NCI-H2227 treated with DMSO at 0.1 percent for 48 hours (cell line): Measurements from ENCODE around the gene PHYKPL.
A peak's percentile ranks its signal among the peaks of the same experiment; 100 is the strongest.
"Not testable (repeated sequence)": the region's sequence is repeated elsewhere in the genome, so short reads cannot be mapped to it uniquely, and the experiment has no call there.

Experiments used
- DNase-seq: peaks from one replicate; lab custom pipeline; 2025; lab: John Stamatoyannopoulos, UW

PHYKPL gene

DNA sequence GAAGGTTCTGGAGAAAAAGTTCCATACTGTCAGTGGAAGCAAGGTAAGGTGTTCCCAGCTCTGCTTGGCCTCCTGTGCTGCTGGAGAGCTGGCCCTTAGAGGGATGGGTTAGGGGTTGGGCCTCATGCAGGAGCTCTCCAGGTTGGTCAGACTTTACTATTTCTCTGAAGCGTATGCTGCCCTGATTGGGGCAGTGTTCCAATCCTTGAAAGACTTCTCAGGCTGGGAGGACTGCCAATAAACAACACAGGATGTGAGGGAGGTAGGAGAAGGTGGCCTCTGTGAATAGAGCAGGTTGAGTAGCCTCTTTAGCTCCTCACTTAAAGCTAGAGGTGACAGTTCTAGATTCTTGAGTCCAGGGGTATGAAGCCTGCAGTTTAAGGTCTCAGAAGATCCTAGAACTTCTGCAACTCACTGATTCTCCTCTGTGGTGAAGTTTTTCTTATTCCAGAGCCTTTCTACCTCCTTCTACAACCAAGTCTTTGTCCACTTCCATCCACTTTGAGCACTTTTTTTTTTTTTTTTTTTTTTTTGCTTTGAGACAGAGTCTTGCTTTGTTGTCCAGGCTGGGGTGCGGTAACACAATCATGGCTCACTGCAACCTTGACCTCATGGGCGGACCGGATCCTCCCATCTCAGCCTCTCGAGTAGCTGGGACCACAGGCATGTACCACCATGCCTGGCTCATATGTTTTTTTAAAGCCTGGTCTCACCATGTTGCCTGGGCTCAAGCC lies 25.3 kb downstream of the PHYKPL start:
- no peak for DNase-seq

- no peak for DNase-seq
These were observed 26.2 kb downstream of the PHYKPL start for GRCh38 chr5:178206166-178207101.

DNA sequence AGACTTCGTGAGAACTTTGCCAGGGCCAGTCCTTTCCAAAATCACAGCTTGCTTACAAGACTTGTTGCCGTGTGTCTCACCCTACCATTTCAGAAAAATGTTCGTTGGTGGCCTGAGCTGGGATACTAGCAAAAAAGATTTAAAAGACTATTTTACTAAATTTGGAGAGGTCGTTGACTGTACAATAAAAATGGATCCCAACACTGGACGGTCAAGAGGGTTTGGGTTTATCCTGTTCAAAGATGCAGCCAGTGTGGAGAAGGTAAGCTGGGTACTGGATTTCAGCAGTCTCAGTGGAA lies 26.9 kb downstream of the PHYKPL start:
- no peak for DNase-seq

GRCh38 chr5:178204935-178205748 lies 27.5 kb downstream of the PHYKPL start:
- DNase-seq = peak; percentile 1

- peak; percentile 93 for DNase-seq
These were observed 28.2 kb downstream of the PHYKPL start, which contains the start of gene HNRNPAB for GRCh38 chr5:178204182-178204934. HNRNPAB (plus strand) TSS chr5:178204533; CDS start chr5:178204838, 305 bp downstream.

- no peak for DNase-seq
These were observed 28.9 kb downstream of the PHYKPL start for GRCh38 chr5:178203670-178204181.

DNA sequence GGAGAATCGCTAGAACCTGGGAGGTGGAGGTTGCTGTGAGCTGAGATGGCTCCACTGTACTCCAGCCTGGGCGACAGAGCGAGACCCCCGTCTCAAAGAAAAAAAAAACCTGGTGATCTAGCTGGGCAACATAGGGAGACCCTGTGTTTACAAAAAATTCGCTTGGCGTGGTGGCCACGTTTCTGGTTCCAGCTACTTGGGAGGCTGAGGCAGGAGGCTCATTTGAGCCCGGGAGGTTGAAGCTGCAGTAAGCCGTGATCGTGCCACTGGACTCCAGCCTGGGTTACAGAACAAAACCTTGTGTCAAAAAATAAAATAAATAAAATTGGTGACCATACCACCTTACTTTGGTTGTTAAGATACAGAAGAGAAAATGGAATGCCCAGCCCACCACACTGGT lies 30.1 kb downstream of the PHYKPL start:
- DNase-seq = no peak

GRCh38 chr5:178201927-178202235 lies 30.7 kb downstream of the PHYKPL start:
- no peak for DNase-seq

- DNase-seq = no peak
These were observed 31.2 kb downstream of the PHYKPL start for GRCh38 chr5:178201221-178201926.

DNA sequence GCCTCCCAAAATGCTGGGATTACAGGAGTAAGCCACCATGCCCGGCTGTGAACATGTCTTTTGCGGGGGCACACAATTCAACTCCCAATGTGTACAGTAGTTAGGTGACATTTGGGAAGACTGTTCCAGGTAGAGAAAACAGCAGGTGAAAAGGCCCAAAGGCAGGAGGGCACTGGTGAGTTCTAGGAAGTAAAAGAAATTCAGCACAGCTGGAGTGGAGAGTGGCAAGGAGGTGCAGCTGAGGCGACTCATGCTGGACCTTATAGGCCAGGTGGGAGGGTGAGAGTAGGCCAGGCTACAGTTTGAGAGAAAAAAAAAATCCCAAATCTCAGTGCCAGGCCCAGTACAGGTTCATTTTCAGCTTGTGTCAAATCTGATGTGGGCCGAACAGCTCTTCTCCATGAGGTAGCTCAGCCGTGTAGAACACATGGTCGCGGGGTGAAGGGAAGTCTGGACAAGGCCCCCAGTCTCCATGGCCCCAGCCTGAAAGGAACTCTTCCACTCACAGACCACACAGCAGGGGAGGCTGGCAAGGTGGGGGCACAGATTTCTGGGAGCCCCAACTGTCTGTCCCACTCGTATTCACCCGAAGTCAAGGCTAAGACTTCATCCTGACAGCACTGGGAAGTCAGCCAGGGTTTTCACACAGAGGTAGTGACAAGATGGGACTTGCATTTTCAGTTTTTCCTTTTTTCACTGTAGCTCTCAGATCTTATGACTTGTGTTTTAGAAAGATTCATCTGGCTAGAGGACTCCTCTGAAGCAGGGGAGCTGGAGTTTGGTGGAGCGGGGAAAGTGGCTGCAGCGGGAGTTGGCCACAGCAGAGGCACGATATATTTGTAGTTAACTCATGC lies 32.8 kb downstream of the PHYKPL start:
- no peak for DNase-seq

DNA sequence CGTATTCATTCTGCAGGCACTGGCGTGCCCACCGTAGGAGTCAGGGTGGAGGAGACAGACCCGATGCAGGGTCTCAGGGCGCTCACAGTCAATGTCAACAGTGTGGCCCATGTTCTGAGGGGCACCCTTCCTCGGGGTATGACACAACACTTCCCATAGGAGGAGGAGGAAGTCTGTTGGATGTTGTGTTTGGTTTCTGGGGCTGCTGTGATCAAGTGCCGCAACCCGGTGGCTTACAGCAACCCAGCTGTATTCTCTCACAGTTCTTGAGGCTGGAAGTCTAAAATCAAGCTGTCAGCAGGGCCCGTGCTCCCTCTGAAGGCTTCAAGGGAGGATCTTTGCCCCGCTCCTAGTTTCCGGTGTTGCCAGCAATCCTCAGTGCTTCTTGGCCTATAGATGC lies 33.9 kb downstream of the PHYKPL start:
- no peak for DNase-seq

- not testable (repeated sequence) for DNase-seq
These were observed 34.5 kb downstream of the PHYKPL start for GRCh38 chr5:178198151-178198550.

- DNase-seq = no peak
These were observed 35.6 kb downstream of the PHYKPL start for GRCh38 chr5:178196986-178197385.

DNA sequence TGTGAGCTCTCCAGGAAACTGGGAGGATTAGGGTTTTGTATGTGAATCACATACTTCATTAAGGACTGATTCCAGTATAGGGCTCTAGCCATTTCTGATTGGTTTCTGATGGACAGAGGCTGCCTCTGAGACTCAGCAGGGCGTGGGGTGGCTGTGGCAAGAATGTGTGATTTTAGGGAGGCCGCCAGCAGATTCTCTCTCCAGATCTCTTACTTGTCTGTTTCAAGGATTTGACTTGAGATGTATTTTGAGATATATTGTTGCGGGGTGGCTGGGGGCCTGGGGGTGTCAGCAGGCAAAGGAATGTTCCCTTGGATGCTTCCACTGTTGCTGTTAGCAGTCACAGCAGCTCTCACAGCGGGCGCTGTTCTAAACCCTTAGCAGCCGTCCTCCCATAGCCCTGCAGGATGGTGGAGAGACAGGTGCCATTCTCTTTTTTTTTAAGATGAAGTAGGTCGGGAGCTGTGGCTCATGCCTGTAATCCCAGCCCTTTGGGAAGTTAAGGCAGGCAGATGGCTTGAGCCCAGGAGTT lies 36.3 kb downstream of the PHYKPL start:
- no peak for DNase-seq

DNA sequence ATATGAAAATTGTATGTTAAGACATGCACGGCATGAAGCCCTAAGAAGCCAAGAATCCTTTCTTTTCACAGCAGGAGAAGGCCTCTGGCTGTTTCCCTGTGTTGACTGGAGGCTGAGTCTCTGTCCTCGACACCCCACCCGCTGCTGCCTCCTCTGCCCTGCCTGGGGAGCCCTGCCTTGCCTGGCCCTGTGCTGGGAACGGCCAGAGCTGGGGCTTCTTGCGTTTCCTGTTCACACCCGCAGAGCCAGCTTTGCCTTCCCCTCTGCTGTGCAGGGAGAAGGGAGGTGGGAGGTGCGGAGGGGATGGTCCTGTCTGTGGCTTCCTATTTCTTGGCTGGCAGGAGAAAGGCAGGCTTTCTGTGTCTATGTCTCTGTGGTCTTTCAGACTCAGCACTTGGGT lies 38.6 kb downstream of the PHYKPL start:
- no peak for DNase-seq

GRCh38 chr5:178193251-178193809 lies 39.3 kb downstream of the PHYKPL start:
- DNase-seq = no peak

DNA sequence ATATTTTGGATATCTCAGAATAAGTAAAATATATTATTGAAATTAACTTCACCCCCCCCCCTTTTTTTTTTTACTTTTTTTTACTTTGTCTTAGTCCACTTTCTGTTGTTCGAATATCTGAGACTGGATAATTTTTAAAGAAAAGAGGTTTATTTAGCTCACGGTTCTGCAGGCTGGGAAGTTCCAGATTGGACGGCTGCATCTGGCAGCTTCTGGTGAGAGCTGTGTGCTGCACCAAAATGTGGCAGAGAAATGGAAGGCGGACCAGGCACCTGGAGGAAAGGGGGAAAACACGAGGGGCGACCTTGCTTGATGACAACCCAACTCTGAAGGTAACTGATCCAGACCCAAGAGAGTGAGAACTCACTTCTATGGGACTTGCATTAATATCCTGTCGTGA lies 39.8 kb downstream of the PHYKPL start:
- DNase-seq = no peak

DNA sequence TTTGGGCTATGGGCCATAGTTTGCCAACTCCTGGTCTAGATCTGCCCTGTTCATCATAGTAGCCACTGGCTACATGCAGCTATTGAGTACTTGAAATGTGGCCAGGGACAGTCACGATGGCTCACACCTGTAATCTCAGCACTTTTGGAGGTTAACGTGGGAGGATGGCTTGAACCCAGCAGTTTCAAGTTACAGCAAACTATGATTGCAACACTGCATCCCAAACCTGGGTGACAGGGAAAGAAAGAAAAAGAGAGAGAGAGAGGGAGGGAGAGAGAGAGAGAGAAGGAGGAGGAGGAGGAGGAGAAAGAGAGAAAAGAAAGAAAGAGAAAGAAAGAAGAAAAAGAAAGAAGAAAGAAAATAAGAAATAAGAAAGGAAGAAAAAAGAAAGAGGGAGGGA lies 40.4 kb downstream of the PHYKPL start:
- DNase-seq = no peak

DNA sequence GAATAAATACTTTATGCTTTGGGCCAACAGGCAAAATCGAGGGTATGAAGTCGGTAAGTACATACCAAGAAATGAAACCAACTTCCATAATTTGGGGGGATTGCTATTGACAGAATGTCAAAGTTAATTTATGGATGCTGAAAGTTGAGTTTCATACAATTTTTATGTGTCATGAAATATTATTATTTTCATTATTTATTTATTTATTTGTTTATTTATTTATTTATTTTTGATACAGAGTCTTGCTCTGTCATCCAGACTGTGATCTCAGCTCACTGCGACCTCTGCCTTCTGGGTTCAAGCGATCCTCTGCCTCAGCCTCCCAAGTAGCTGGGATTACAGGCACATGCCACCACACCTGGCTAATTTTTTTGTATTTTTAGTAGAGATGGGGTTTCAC lies 40.9 kb downstream of the PHYKPL start:
- no peak for DNase-seq
